H9 (cell line): ENCODE results near the gene RPS19BP1. TPM values are rescaled to one million over a fixed set of nuclear protein-coding genes. Genes with fewer than 3 reads are reported as not detected.

Source experiments
- DNase-seq: peaks from one replicate; pipeline ENCODE4 v3.0.0-alpha.2; 2017
- H2AFZ ChIP-seq: one replicate; pipeline ENCODE4 v1.6.1; 2013; ENCODE audit warnings: mild to moderate bottlenecking, low read length, control low read depth, moderate library complexity
- H2AK5ac ChIP-seq: 2 replicates; pipeline ENCODE4 v1.6.1; 2013; ENCODE audit warnings: low read length, control low read depth, mixed read lengths; ENCODE audit not compliant: insufficient read length
- H2BK120ac ChIP-seq: one replicate; pipeline ENCODE4 v1.6.1; 2013; ENCODE audit warnings: low read depth, mild to moderate bottlenecking, low read length, control low read depth, inconsistent platforms; ENCODE audit not compliant: poor library complexity, severe bottlenecking
- H2BK12ac ChIP-seq: 2 replicates; pipeline ENCODE4 v1.6.1; 2013; ENCODE audit warnings: low read length, control low read depth, mixed read lengths, low read depth; ENCODE audit not compliant: insufficient read length
- H2BK15ac ChIP-seq: 2 replicates; pipeline ENCODE4 v1.6.1; 2013; ENCODE audit warnings: low read depth, low read length, control low read depth
- H2BK20ac ChIP-seq: one replicate; pipeline ENCODE4 v1.6.1; 2013; ENCODE audit warnings: low read depth, mild to moderate bottlenecking, low read length, control low read depth, inconsistent platforms; ENCODE audit not compliant: poor library complexity, severe bottlenecking
- H2BK5ac ChIP-seq: 2 replicates; pipeline ENCODE4 v1.6.1; 2013; ENCODE audit warnings: low read length, control low read depth, mixed read lengths; ENCODE audit not compliant: insufficient read length
- H3K14ac ChIP-seq: 2 replicates; pipeline ENCODE4 v1.6.1; 2013; ENCODE audit warnings: low read length, control low read depth; ENCODE audit not compliant: insufficient read depth
- H3K18ac ChIP-seq: 2 replicates; pipeline ENCODE4 v1.6.1; 2013; ENCODE audit warnings: low read depth, mild to moderate bottlenecking, mixed read lengths, low read length, control low read depth; ENCODE audit not compliant: insufficient read length
- H3K23ac ChIP-seq: 2 replicates; pipeline ENCODE4 v1.6.1; 2013; ENCODE audit warnings: low read length, control low read depth, mixed read lengths, low read depth; ENCODE audit not compliant: insufficient read length
- H3K23me2 ChIP-seq: 2 replicates; pipeline ENCODE4 v1.6.1; 2013; ENCODE audit warnings: low read depth, mild to moderate bottlenecking, mixed read lengths, low read length, control low read depth; ENCODE audit not compliant: insufficient read length, poor library complexity, severe bottlenecking
- H3K27ac ChIP-seq: 2 replicates; pipeline ENCODE4 v1.5.1; 2013; ENCODE audit warnings: low read length, control low read depth, mixed read lengths, low read depth; ENCODE audit not compliant: insufficient read length
- H3K27me3 ChIP-seq: 2 replicates; pipeline ENCODE4 v1.6.1; 2013; ENCODE audit warnings: low read length, control low read depth, inconsistent platforms; ENCODE audit not compliant: insufficient read depth
- H3K4ac ChIP-seq: 2 replicates; pipeline ENCODE4 v1.6.1; 2013; ENCODE audit warnings: low read depth, mild to moderate bottlenecking, control low read depth, inconsistent platforms, low read length, moderate library complexity
- H3K4me1 ChIP-seq: 2 replicates; pipeline ENCODE4 v1.6.1; 2013; ENCODE audit warnings: low read length, control low read depth, inconsistent platforms; ENCODE audit not compliant: insufficient read depth
- H3K4me2 ChIP-seq: 2 replicates; pipeline ENCODE4 v1.6.1; 2013; ENCODE audit warnings: low read length, control low read depth, mixed read lengths; ENCODE audit not compliant: insufficient read length, insufficient read depth
- H3K56ac ChIP-seq: 2 replicates; pipeline ENCODE4 v1.6.1; 2013; ENCODE audit warnings: low read depth, mild to moderate bottlenecking, mixed read lengths, low read length, control low read depth; ENCODE audit not compliant: insufficient read length
- H3K79me1 ChIP-seq: 2 replicates; pipeline ENCODE4 v1.6.1; 2013; ENCODE audit warnings: low read depth, mild to moderate bottlenecking, moderate library complexity, low read length, control low read depth, inconsistent platforms; ENCODE audit not compliant: insufficient read depth, poor library complexity, severe bottlenecking
- H3K79me2 ChIP-seq: 2 replicates; pipeline ENCODE4 v1.6.1; 2013; ENCODE audit warnings: low read length, control low read depth, inconsistent platforms; ENCODE audit not compliant: insufficient read depth
- H3K9ac ChIP-seq: 2 replicates; pipeline ENCODE4 v1.6.1; 2013; ENCODE audit warnings: low read length, control low read depth, mixed read lengths; ENCODE audit not compliant: insufficient read length; ENCODE audit errors: extremely low read depth
- H3K9me3 ChIP-seq: one replicate; pipeline ENCODE4 v1.6.1; 2013; ENCODE audit warnings: low read depth, low read length, inconsistent platforms; ENCODE audit not compliant: control insufficient read depth
- H3T11ph ChIP-seq: one replicate; pipeline ENCODE4 v1.6.1; 2013; ENCODE audit warnings: mild to moderate bottlenecking, low read length, control low read depth, inconsistent platforms
- H4K20me1 ChIP-seq: one replicate; pipeline ENCODE4 v1.6.1; 2013; ENCODE audit not compliant: control insufficient read depth, insufficient read length, insufficient read depth
- H4K5ac ChIP-seq: 2 replicates; pipeline ENCODE4 v1.6.1; 2013; ENCODE audit warnings: low read depth, mild to moderate bottlenecking, mixed read lengths, low read length, control low read depth; ENCODE audit not compliant: insufficient read length
- H4K8ac ChIP-seq: replicated peaks from 2 replicates; pipeline ENCODE4 v1.6.1; 2013; ENCODE audit warnings: low read length, control low read depth, mixed read lengths, low read depth; ENCODE audit not compliant: insufficient read length
- H4K91ac ChIP-seq: 2 replicates; pipeline ENCODE4 v1.6.1; 2013; ENCODE audit warnings: low read depth, mild to moderate bottlenecking, moderate library complexity, mixed read lengths, low read length, control low read depth; ENCODE audit not compliant: insufficient read length
- H3K27ac Mint-ChIP-seq, 3 experiments: 2 replicates in 2 of 3; 3 replicates in 1 of 3; pipeline ENCODE4 v1.8.0; 2020 to 2021; ENCODE audit warnings: mixed read lengths in 3 of 3, mild to moderate bottlenecking in 1 of 3, moderate library complexity in 1 of 3
- H3K27me3 Mint-ChIP-seq: 2 replicates; pipeline ENCODE4 v1.8.0; 2021; ENCODE audit warnings: low read depth, mild to moderate bottlenecking, moderate library complexity, mixed read lengths
- H3K36me3 Mint-ChIP-seq, 3 experiments: 2 replicates in 2 of 3; 3 replicates in 1 of 3; pipeline ENCODE4 v1.8.0; 2020 to 2021; ENCODE audit warnings: low read depth in 3 of 3, mixed read lengths in 3 of 3; ENCODE audit not compliant: insufficient read depth in 1 of 3
- H3K4me1 Mint-ChIP-seq, 2 experiments: 2 replicates each; pipeline ENCODE4 v1.8.0; 2020; ENCODE audit warnings: mixed read lengths in 2 of 2
- H3K4me3 Mint-ChIP-seq, 2 experiments: 2 replicates in 1 of 2; 3 replicates in 1 of 2; pipeline ENCODE4 v1.8.0; 2020 to 2021; ENCODE audit warnings: mild to moderate bottlenecking in 2 of 2, mixed read lengths in 2 of 2, moderate library complexity in 1 of 2
- H3K9me3 Mint-ChIP-seq, 2 experiments: 2 replicates in 1 of 2; 3 replicates in 1 of 2; pipeline ENCODE4 v1.8.0; 2020; ENCODE audit warnings: mild to moderate bottlenecking in 2 of 2, mixed read lengths in 2 of 2, moderate library complexity in 1 of 2
- CTCF ChIP-seq: fragments of 200-600 bp; sonication (generic); conservative IDR thresholded peaks from 3 replicates; pipeline ENCODE4 v1.8.0; 2021; ENCODE audit warnings: antibody characterized with exemption, mild to moderate bottlenecking
- WGBS: extraction: QIAGEN DNeasy Blood & Tissue Kit; methylation state at CpG from one replicate; pipeline ENCODE4 v1.1.7; 2013; ENCODE audit warnings: missing lambda C conversion rate, low lambda C conversion rate, mixed read lengths; ENCODE audit not compliant: insufficient read length; ENCODE audit errors: extremely low coverage; 5-methylcytosine and 5-hydroxymethylcytosine counted together
- total RNA-seq: library from RNA; stranded (reverse); gene quantifications from 2 replicates; pipeline ENCODE4 v1.2.1, GENCODE V29; 2021

Gene RPS19BP1
- total RNA-seq, 1 experiment from 2014 or later = 65.0 TPM

DNA sequence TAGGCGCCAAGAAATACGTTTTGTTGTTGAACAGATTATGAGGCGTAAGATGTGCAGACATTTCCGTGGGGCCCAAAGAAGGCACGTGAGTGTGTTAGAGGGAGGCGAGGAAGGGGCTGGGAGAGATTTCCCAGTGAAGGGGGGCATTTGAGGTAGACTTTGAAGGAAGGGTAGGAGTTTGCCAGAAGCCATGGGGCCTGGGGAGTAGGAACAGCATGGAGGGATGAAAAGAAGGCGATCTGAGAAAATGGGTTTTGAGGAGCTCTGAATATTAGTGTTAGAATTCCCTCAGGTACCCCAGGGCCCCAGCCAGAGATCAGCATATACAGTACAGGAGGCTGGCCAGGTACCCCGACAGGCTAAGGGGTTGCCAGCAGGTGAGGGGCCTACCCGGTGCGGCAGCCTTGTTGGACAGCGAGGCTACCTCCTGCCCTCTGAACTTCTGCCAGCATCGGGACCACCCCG lies 30.9 kb downstream of the RPS19BP1 start:
- Histone ChIP-seq H3K27me3 (peaks cover 13% of the 10 kb centered on the region), H3T11ph (no peak overlapping the region), H3K9ac (no peak overlapping the region), H3K27ac (no peak overlapping the region), H3K56ac (no peak overlapping the region), H2BK20ac (no peak overlapping the region), H2BK5ac (no peak overlapping the region), H2BK120ac (no peak overlapping the region), H3K79me1 (no peaks in the 10 kb centered on the region), H4K91ac (no peak overlapping the region), H3K14ac (no peak overlapping the region), H4K20me1 (peaks cover 5% of the 10 kb centered on the region), H3K4ac (no peak overlapping the region), H3K79me2 (no peaks in the 10 kb centered on the region), H2AFZ (no peak overlapping the region), H4K5ac (no peak overlapping the region), H3K9me3 (no peaks in the 10 kb centered on the region), H3K23ac (no peak overlapping the region), H3K4me2 (peak overlapping the region; percentile 68), H2AK5ac (no peak overlapping the region), H3K18ac (no peak overlapping the region), H3K23me2 (peaks cover 8% of the 10 kb centered on the region), H3K4me1 (no peaks in the 10 kb centered on the region; the same call in 1 of the 2 replicates), H2BK15ac (no peak overlapping the region), H2BK12ac (no peak overlapping the region), H4K8ac (no peak overlapping the region)
- Mint-ChIP-seq H3K27me3 (peaks cover 88% of the 10 kb centered on the region), H3K4me3 (peak overlapping the region; percentile 87 to 98), H3K4me1 (peaks cover 10 to 14% of the 10 kb centered on the region in 2 experiments), H3K27ac (no peak overlapping the region), H3K9me3 (no peaks in the 10 kb centered on the region), H3K36me3 (peaks cover 26 to 34% (median 30%) of the 10 kb centered on the region in 3 experiments; a peak in 6 of 7 replicates)
- no peak for TF ChIP-seq CTCF
- WGBS = no CpG with 5 or more reads among the region's 13 CpGs
- no peak for DNase-seq
